ENCODE data around the gene MYH16.
"Not testable (repeated sequence)": the region's sequence is repeated elsewhere in the genome, so short reads cannot be mapped to it uniquely, and the experiment has no call there.

Gene MYH16

DNA sequence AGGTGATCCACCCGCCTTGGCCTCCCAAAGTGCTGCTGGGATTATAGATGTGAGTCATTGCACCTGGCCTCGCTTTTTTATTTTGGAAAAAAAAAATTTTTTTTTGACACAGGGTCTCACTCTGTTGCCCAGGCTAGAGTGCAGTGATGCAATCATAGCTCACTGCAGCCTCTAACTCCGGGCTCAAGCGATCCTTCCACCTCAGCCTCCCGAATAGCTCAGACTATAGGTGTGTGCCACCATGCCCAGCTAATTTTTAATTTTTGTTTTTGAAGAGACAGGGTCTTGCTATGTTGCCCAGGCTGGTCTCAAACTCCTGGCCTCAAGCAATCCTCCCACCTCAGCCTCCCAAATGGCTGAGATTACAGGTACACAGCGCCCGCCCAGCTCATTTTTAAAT lies 2.3 kb downstream of the MYH16 start:
- not testable (repeated sequence) for H3K4me3 ChIP-seq (ENCODE audit: insufficient read depth, low read depth, low read length); H3K27ac ChIP-seq (ENCODE audit: insufficient read depth, low read depth, low read length, poor library complexity, severe bottlenecking); H3K27me3 ChIP-seq (ENCODE audit: control insufficient read depth, insufficient read depth, low read length, poor library complexity, severe bottlenecking); H3K9me3 ChIP-seq (ENCODE audit: control insufficient read depth, low read length); H3K4me1 ChIP-seq (ENCODE audit: control insufficient read depth, insufficient read depth, low read length); H3K36me3 ChIP-seq (ENCODE audit: control insufficient read depth, insufficient read depth, low read length)
- WGBS, 2 experiments: 85 to 86% methylated on average over 7 of the region's 7 CpGs

DNA sequence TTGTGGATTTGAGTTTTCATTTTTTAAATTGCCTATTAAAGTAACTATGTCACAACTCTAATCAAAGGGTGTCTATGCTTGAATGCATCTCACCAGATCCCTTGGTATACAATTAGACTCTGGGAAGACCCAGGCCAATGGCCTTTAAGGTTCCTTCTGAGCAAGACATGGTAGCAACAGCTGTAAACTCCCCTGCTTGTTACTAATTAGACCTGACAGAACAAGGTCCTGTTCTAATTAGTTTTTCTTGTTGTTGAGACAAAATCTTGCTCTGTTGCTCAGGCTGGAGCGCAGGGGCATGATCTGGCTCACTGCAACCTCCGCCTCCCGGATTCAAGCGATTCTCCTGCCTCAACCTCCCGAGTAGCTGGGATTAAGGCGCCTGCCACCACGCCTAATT lies 2.9 kb downstream of the MYH16 start:
- Histone ChIP-seq H3K27ac (ENCODE audit: insufficient read depth, low read depth, low read length, poor library complexity, severe bottlenecking) (no peak overlapping the region), H3K36me3 (ENCODE audit: control insufficient read depth, insufficient read depth, low read length) (no peaks in the 10 kb centered on the region), H3K9me3 (ENCODE audit: control insufficient read depth, low read length) (no peaks in the 10 kb centered on the region), H3K4me1 (ENCODE audit: control insufficient read depth, insufficient read depth, low read length) (no peaks in the 10 kb centered on the region), H3K27me3 (ENCODE audit: control insufficient read depth, insufficient read depth, low read length, poor library complexity, severe bottlenecking) (no peaks in the 10 kb centered on the region), H3K4me3 (ENCODE audit: insufficient read depth, low read depth, low read length) (no peak overlapping the region)
- WGBS, 2 experiments: 91 to 94% methylated on average over 7 of the region's 7 CpGs

DNA sequence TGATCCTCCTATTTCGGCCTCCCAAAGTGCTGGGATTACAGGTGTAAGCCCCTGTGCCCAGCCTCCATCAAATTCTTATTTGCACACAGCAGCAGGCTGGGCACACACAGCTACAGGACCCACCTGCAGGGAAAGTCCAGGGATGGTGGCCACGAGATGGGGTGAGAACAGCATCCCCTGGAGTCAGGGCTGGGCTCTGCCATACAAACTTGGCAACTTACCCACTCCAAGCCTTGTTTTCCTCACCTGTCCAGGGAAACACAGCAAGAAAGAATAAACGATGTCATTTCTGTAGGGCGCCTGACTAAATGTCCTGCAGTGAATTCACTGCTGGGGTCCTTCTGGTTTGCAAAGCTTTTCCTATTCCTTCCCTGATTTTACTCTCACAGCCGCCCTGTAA lies 5.5 kb downstream of the MYH16 start:
- WGBS, 2 experiments: 86 to 89% methylated on average over 5 of the region's 5 CpGs
- H3K4me1 ChIP-seq (ENCODE audit: control insufficient read depth, insufficient read depth, low read length): no peaks in the 10 kb centered on the region

DNA sequence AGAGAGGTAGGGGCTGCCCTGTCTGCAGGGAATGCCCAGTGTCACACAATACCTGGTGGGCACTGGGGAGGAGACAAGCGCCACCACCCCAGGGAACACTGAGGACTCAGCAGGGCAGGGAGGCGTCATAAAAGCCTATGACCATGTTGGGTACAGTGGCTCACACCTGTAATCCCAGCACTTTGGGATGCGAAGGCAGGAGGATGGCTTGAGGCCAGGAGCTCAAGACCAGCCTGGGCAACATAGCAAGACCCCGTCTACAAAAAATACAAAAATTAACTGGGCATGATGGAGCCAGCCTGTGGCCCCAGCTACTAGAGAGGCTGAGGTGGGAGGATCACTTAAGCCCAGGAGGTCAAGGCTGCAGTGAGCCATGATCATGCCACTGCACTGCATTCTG lies 11.5 kb downstream of the MYH16 start:
- H3K27me3 ChIP-seq (ENCODE audit: control insufficient read depth, insufficient read depth, low read length, poor library complexity, severe bottlenecking); H3K36me3 ChIP-seq (ENCODE audit: control insufficient read depth, insufficient read depth, low read length); H3K4me3 ChIP-seq (ENCODE audit: insufficient read depth, low read depth, low read length); H3K27ac ChIP-seq (ENCODE audit: insufficient read depth, low read depth, low read length, poor library complexity, severe bottlenecking); H3K4me1 ChIP-seq (ENCODE audit: control insufficient read depth, insufficient read depth, low read length); H3K9me3 ChIP-seq (ENCODE audit: control insufficient read depth, low read length): not testable (repeated sequence)
- WGBS, 2 experiments: 94% methylated on average over 4 of the region's 4 CpGs

More for the DNA sequence above, 5.5 kb downstream of the MYH16 start:
- H3K36me3 ChIP-seq (ENCODE audit: control insufficient read depth, insufficient read depth, low read length): no peaks in the 10 kb centered on the region
- H3K9me3 ChIP-seq (ENCODE audit: control insufficient read depth, low read length): no peaks in the 10 kb centered on the region
- H3K27me3 ChIP-seq (ENCODE audit: control insufficient read depth, insufficient read depth, low read length, poor library complexity, severe bottlenecking): no peaks in the 10 kb centered on the region
- no peak overlapping the region for H3K4me3 ChIP-seq (ENCODE audit: insufficient read depth, low read depth, low read length)
- no peak overlapping the region for H3K27ac ChIP-seq (ENCODE audit: insufficient read depth, low read depth, low read length, poor library complexity, severe bottlenecking)

DNA sequence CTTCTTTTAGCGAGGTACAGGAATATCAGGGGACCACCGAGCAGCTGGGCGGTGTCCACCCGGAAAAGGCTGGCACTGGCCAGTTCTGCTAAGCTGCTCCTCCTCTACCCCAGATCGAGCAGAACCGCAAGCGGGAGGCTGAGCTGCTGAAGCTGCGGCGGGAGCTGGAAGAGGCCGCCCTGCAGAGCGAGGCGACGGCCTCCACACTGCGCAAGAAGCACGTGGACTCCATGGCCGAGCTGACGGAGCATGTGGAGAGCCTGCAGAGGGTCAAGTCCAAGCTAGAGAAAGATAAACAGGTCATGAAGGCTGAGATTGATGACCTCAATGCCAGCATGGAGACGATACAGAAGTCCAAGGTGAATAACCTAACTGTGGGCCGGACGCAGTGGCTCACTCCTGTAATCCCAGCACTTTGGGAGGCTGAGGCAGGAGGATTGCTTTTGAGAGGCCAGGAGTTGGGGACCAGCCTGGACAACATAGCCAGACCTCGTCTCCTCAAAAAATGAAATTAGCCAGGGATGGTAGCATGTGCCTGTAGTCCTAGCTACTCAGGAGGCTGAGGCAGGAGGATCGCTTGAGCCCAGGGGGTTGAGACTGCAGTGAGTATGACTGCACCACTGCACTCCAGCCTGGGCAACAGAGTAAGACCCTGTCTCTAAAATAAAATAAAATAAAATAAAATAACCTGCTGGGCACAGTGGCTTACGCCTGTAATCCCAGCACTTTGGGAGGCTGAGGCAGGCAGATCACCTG lies 15.3 kb downstream of the MYH16 start:
- no peaks in the 10 kb centered on the region for H3K9me3 ChIP-seq (ENCODE audit: control insufficient read depth, low read length)
- WGBS, 2 experiments: 92 to 94% methylated on average over 23 of the region's 23 CpGs
- no peak overlapping the region for H3K27ac ChIP-seq (ENCODE audit: insufficient read depth, low read depth, low read length, poor library complexity, severe bottlenecking)
- no peaks in the 10 kb centered on the region for H3K4me1 ChIP-seq (ENCODE audit: control insufficient read depth, insufficient read depth, low read length)
- H3K27me3 ChIP-seq (ENCODE audit: control insufficient read depth, insufficient read depth, low read length, poor library complexity, severe bottlenecking): no peaks in the 10 kb centered on the region
- H3K36me3 ChIP-seq (ENCODE audit: control insufficient read depth, insufficient read depth, low read length): no peaks in the 10 kb centered on the region
- H3K4me3 ChIP-seq (ENCODE audit: insufficient read depth, low read depth, low read length): no peak overlapping the region

DNA sequence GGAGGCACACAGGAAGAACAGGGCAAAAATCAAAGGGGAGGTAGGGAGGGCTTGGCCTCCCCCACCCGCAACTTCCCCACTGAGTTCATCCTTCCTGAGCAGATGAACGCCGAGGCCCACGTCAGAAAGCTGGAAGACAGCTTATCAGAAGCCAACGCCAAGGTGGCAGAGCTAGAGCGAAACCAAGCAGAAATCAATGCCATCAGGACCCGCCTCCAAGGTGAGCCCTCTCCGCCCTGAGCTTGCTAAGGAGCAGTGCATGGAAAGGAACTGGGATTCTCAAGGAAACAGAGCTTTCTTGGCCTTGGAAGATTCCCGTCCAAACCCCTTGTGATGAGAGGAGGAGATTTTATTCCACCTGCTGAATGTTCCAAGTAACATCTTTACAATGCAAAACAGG lies 16.5 kb downstream of the MYH16 start:
- Histone ChIP-seq H3K27me3 (ENCODE audit: control insufficient read depth, insufficient read depth, low read length, poor library complexity, severe bottlenecking) (no peaks in the 10 kb centered on the region), H3K9me3 (ENCODE audit: control insufficient read depth, low read length) (no peaks in the 10 kb centered on the region)
- 82 to 88% methylated on average over 9 of the region's 9 CpGs for WGBS, 2 experiments

DNA sequence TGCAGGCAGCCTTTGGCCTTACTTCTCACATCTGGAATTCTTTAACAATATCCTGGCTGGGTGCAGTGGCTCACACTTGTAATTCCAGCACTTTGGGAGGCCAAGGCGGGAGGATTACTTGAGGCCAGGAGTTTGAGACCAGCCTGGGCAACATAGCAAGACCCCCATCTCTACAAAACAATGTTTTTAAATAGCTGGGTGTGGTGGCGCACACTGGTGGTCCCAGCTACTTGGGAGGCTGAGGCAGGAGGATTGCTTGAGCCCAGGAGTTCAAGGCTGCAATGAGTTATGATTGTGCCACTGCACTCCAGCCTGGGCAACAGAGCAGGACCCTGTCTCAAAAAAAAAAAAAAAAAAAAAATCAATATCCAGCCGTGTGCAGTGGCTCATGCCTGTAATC lies 17.5 kb downstream of the MYH16 start:
- not testable (repeated sequence) for H3K27me3 ChIP-seq (ENCODE audit: control insufficient read depth, insufficient read depth, low read length, poor library complexity, severe bottlenecking); H3K4me1 ChIP-seq (ENCODE audit: control insufficient read depth, insufficient read depth, low read length); H3K36me3 ChIP-seq (ENCODE audit: control insufficient read depth, insufficient read depth, low read length); H3K9me3 ChIP-seq (ENCODE audit: control insufficient read depth, low read length); H3K4me3 ChIP-seq (ENCODE audit: insufficient read depth, low read depth, low read length); H3K27ac ChIP-seq (ENCODE audit: insufficient read depth, low read depth, low read length, poor library complexity, severe bottlenecking)
- 86 to 96% methylated on average over 3 of the region's 3 CpGs for WGBS, 2 experiments

More for the DNA sequence above, 16.5 kb downstream of the MYH16 start:
- Histone ChIP-seq H3K4me1 (ENCODE audit: control insufficient read depth, insufficient read depth, low read length) (no peaks in the 10 kb centered on the region), H3K4me3 (ENCODE audit: insufficient read depth, low read depth, low read length) (no peak overlapping the region), H3K27ac (ENCODE audit: insufficient read depth, low read depth, low read length, poor library complexity, severe bottlenecking) (no peak overlapping the region), H3K36me3 (ENCODE audit: control insufficient read depth, insufficient read depth, low read length) (no peaks in the 10 kb centered on the region)

DNA sequence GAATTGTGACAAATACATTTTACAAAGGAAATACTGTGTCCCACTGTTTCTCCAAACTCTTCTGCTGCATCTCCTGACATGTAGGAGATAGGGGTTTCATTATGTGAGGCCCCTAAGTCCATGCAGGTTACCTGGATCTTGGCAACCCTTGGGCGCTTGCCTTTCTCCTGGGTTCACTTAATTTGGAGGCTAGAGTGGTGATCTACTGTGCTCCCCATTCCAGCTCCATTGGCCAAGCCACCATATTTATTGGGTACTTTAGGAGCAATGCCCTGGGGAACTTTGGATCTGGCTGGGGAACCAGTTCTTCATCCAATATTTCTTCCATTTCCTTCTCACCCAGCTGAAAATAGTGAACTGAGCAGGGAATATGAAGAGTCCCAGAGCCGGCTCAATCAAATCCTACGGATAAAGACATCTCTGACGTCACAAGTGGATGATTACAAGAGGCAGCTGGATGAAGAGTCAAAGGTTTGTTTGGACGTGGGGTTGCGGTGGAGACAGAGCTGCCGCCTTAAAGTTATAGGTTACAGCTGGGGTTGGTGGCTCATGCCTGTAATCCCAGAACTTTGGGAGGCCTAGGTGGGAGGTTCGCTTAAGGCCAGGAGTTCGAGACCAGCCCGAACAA lies 18.5 kb downstream of the MYH16 start:
- 95 to 96% methylated on average over 7 of the region's 10 CpGs for WGBS, 2 experiments
- H3K4me3 ChIP-seq (ENCODE audit: insufficient read depth, low read depth, low read length): no peak overlapping the region

DNA sequence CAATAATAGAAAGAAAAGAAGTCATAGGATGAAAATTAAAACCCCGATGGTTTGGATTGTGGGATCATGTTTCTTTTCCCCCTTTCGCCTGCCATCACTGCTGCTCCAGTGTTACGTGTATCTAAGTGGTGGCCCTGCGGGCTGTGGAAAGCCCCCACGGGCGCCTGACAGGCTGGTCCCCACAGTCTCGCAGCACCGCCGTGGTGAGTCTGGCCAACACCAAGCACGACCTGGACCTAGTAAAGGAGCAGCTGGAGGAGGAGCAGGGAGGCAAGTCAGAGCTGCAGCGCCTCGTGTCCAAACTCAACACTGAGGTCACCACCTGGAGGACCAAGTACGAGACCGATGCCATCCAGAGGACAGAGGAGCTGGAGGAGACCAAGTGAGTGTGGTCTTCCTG lies 19.5 kb downstream of the MYH16 start:
- H3K27ac ChIP-seq (ENCODE audit: insufficient read depth, low read depth, low read length, poor library complexity, severe bottlenecking): no peak overlapping the region
- H3K36me3 ChIP-seq (ENCODE audit: control insufficient read depth, insufficient read depth, low read length): no peaks in the 10 kb centered on the region
- no peaks in the 10 kb centered on the region for H3K4me1 ChIP-seq (ENCODE audit: control insufficient read depth, insufficient read depth, low read length)
- H3K4me3 ChIP-seq (ENCODE audit: insufficient read depth, low read depth, low read length): no peak overlapping the region
- 92 to 93% methylated on average over 14 of the region's 14 CpGs for WGBS, 2 experiments
- H3K9me3 ChIP-seq (ENCODE audit: control insufficient read depth, low read length): no peaks in the 10 kb centered on the region
- no peaks in the 10 kb centered on the region for H3K27me3 ChIP-seq (ENCODE audit: control insufficient read depth, insufficient read depth, low read length, poor library complexity, severe bottlenecking)

More for the DNA sequence above, 18.5 kb downstream of the MYH16 start:
- H3K27me3 ChIP-seq (ENCODE audit: control insufficient read depth, insufficient read depth, low read length, poor library complexity, severe bottlenecking): no peaks in the 10 kb centered on the region
- H3K27ac ChIP-seq (ENCODE audit: insufficient read depth, low read depth, low read length, poor library complexity, severe bottlenecking): no peak overlapping the region
- no peaks in the 10 kb centered on the region for H3K36me3 ChIP-seq (ENCODE audit: control insufficient read depth, insufficient read depth, low read length)
- no peaks in the 10 kb centered on the region for H3K9me3 ChIP-seq (ENCODE audit: control insufficient read depth, low read length)
- no peaks in the 10 kb centered on the region for H3K4me1 ChIP-seq (ENCODE audit: control insufficient read depth, insufficient read depth, low read length)

DNA sequence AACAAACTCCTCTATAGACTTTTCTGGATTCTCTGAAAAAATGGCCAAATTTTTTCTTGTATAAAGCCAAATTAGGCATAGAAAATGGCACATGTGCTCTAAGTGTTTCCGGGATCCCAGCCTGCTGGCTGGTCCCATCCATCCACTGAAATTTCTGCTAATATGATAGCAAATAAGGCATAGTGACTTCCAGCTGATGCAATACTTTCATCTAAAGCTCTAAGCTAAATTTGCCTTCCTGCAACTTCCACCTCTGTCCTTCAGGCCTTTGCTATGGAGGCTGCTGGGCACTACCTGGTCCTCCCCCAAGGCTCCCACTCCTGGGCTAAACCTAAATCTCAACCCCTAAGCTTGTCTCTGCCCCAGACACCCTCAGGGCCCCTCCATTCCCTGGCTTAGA lies 20.5 kb downstream of the MYH16 start:
- H3K27ac ChIP-seq (ENCODE audit: insufficient read depth, low read depth, low read length, poor library complexity, severe bottlenecking): no peak overlapping the region
- 97 to 100% methylated on average over 1 of the region's 1 CpG for WGBS, 2 experiments

More for the DNA sequence above, 20.5 kb downstream of the MYH16 start:
- no peaks in the 10 kb centered on the region for H3K27me3 ChIP-seq (ENCODE audit: control insufficient read depth, insufficient read depth, low read length, poor library complexity, severe bottlenecking)
- no peaks in the 10 kb centered on the region for H3K4me1 ChIP-seq (ENCODE audit: control insufficient read depth, insufficient read depth, low read length)
- no peaks in the 10 kb centered on the region for H3K36me3 ChIP-seq (ENCODE audit: control insufficient read depth, insufficient read depth, low read length)
- H3K4me3 ChIP-seq (ENCODE audit: insufficient read depth, low read depth, low read length): no peak overlapping the region
- H3K9me3 ChIP-seq (ENCODE audit: control insufficient read depth, low read length): no peaks in the 10 kb centered on the region
